HG03039 (cell line): Measurements from ENCODE around the gene PDZD7.
"Not testable (repeated sequence)": the region's sequence is repeated elsewhere in the genome, so short reads cannot be mapped to it uniquely, and the experiment has no call there.

Experiments
- ATAC-seq: cut with Tn5 transposase; IDR thresholded peaks from one replicate; pipeline ENCODE4 v1.9.1; 2021; ENCODE audit warnings: mild to moderate bottlenecking, moderate library complexity; ENCODE audit not compliant: unreplicated experiment

The PDZD7 gene

DNA sequence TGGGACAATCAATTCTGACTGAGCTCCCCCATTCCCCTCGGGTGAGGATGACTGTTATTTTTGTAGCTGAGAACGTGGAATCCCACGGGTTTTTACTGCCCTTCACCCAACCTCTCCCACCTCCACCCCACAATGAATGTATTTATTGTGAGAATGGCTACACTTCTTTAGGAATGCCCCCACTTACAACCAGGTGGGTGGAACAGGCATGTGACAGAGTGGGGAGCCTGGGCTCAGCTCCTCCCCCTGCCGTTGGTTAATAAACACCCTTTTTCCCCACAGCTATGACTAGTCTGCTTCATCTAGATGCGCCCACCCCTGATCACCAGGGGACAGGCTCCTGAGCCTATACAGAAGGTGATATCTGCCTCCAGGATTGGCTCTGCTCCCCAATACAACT lies 45.6 kb downstream of the PDZD7 start:
- no peak for ATAC-seq

DNA sequence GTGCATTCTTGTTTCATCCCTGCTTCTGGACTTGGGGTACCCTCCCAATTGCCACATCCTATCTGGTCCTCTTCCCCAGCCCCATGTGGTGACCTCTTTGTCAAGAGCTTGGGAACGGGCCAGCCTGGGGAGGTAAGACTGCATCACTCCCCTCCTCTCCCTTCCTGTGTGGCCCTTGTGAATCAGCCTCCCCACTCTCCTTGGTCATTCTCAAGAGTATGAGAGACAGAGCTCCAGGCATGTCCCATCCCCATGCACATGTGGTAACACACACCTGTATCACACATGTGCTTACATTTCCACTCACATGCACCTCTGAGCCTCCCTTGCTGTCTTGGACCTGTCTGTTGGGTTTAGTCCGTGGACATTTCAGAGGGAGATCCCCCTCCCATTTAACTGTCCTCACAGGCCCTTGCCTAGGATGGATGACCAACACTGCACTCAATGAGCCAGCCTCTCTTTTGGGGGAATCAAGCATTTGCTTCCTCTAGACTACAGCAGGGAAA lies 46.2 kb downstream of the PDZD7 start:
- no peak for ATAC-seq

DNA sequence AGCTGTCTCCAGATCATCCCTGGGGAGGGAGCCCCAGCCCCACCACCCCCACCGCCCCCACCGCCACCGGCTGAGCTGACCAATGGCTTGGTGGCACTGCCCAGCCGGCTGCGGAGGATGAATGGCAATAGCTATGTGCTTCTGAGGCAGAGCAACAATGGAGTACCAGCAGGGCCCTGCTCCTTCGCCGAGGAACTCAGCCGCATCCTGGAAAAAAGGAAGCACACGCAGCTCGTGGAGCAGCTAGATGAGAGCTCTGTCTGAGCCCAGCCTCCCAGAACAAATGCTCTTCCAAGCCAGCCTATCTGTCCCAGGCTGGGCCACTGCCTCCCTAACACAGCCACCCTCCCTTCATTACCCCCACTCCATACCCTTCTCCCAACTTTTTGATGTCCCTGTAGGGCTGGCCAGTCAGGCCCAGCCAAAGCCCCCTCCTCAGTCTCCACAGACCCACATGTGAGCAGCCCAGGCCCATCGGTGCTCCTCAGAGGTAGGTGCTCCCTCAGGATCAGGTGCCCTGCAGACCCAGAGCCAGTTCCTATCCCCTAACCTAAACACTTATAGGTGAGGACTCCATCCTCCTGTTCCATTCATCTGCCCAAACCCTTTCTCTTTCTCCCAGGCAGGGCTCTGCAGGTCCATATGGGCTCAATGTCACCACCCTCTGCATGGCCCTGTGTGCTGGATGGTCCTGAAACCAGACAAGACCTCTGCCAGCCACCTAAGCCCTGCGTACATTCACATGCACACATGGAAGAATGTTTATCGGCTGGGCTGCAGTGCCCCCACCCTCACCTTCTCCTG lies 46.9 kb downstream of the PDZD7 start:
- no peak for ATAC-seq

DNA sequence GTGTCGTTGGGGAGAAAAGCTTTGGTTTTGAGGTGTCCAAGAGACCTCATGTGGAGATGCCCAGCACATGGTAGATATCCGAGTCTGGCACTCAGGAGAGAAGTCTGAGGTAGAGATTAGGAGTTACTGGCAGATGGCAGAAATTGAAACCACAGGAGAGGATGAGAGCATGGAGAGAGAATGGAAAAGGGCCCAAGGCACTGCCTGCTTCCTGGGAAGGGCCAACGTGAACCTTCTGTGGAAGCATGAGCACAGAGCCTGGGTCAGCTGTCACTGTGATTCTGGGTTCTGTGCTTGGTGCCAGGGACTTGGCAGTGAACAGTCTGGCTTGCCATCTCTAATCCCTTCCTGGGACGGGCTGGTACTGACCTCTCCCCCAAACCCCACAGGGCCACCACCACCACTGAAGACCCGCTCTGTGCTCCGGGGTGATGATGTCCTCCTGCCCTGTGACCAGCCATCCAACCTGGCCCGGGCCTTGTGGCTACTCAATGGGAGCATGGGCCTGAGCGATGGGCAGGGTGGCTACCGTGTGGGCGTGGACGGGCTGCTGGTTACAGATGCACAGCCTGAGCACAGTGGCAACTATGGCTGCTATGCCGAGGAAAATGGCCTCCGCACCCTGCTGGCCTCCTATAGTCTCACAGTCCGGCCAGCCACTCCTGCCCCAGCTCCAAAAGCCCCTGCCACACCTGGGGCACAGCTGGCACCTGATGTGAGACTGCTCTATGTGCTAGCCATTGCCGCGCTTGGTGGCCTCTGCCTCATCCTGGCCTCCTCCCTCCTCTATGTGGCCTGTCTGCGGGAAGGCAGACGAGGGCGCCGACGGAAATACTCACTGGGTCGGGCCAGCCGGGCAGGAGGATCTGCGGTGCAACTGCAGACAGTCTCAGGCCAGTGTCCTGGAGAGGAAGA lies 47.8 kb downstream of the PDZD7 start:
- ATAC-seq: no peak

DNA sequence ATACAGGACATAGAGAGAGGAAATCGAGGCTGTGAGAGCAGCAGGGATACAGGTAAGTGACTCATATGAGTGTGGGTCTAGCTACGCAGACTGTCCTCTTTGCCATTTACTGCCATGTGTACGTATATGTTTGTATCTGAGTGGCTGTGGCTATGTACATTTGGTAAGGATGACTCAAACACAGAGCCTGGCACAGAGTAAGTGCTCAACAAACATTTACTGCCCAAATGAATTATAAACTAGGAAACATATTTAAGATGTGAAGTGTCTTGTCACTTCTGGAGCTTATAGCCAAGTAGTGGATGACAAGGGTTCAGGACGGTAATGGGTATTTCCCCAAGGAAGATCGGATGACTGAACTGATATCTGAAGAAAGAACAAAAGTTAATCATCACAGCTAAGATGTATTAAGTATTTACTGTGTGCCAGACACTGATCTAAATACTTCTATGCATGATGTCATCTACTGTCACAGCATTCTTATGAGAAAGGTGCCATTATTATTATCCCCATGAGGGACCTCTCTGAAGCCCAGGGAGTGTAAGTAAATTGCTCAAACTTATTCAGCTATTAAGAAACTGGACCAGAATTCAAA lies 49.7 kb downstream of the PDZD7 start:
- ATAC-seq: no peak

DNA sequence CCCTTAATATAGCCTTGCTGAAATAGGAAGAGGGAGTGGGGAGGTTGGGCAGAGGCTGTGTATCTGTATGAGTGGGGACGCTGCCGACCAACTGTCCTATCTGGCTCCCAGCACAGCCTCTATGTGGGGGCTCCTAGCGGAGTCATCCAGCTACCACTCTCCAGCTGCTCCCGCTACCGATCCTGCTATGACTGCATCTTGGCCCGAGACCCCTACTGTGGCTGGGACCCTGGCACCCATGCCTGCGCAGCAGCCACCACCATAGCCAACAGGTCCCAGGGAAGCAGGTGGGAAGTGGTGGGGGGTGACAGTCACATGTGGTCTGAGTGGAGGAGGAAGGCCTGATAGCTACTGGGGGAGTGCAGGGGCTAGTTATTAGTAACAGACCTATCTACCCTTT lies 50.2 kb downstream of the PDZD7 start:
- ATAC-seq: no peak

DNA sequence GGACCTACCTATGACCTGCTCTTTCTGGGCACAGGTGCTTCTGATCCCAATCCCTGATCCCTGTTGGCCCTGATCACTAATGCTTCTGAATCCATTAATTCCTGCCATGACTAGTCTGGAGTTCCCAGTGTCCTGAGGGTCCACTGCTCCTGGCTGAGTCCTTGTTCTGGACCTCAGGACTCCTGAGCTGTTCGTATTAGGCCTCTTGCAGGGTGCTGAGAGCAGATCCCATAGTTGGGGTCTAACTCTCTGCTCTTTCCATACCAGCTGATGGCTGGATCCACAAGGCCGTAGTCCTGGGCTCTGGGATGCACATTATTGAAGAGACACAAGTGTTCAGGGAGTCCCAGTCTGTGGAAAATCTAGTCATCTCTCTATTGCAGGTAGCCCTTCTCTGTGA lies 50.6 kb downstream of the PDZD7 start:
- no peak for ATAC-seq

DNA sequence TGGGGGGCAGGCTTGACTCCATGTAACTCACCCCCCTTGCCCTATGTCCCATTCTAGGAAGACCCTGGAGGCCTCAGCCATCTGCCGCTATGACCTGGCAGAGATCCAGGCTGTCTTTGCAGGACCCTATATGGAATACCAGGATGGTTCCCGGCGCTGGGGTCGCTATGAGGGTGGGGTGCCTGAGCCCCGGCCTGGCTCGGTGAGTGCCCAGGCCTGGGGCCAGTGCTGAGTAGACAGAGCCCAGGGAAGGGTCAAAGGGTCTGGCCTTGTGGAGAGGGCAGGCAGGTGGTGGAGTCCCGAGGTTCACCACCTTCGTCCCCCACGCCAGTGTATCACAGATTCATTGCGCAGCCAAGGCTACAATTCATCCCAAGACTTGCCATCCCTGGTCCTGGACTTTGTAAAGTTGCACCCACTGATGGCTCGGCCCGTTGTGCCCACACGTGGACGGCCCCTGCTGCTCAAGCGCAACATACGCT lies 51.1 kb downstream of the PDZD7 start:
- ATAC-seq: no peak

DNA sequence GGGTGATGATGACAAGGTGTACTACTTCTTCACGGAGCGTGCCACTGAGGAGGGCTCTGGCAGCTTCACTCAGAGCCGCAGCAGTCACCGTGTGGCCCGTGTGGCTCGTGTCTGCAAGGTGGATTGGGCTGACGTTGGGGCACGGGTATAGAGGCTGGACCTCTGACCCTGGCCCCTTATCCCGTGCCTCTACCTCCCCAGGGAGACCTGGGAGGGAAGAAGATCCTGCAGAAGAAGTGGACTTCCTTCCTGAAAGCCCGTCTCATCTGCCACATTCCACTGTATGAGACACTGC lies 52.1 kb downstream of the PDZD7 start:
- ATAC-seq: no peak

DNA sequence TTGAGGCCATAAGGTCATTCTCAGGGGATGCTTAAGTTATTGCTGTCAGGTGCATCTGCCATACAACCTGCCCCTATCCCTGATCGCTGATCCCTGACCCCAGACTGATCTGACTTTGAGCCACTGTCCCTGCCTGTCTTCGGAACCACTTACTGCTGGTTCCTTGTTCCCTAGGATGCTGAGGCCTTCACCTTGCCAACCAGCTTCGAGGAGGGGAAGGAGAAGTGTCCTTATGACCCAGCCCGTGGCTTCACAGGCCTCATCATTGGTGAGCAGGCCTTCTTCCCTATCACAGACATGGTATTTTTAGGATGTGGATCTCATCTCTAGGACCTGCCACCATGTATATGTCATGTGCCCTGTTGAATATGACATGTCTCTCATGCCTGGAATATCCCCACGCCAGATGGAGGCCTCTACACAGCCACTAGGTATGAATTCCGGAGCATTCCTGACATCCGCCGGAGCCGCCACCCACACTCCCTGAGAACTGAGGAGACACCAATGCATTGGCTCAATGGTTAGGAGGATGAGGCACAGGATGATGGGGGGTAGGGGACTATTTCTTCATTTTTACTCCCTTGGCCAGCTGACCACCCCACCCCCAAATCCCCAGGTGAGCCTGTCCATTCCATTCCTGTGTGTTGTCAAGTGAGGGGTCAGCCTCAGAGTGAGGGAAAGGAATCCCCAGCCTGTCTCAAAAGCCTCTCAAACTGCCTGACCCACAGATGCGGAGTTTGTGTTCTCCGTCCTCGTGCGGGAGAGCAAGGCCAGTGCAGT lies 52.6 kb downstream of the PDZD7 start:
- no peak for ATAC-seq

DNA sequence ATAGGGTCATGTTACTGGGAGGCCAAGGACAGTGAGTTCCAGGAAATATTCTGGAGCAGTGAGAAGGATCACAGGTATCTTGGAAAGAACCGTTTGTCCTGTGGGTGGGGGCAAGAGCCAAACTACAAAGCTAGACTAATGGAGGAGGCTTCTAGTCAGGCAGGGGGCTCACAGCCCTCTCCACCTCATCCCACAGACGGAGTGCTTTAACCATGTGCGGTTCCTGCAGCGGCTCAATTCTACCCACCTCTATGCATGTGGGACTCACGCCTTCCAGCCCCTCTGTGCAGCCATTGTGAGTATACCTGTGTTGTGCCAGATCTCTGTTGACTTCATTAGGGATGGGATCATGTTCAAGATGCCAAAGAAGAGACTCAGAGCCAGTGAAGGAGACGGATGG lies 53.5 kb downstream of the PDZD7 start:
- no peak for ATAC-seq

DNA sequence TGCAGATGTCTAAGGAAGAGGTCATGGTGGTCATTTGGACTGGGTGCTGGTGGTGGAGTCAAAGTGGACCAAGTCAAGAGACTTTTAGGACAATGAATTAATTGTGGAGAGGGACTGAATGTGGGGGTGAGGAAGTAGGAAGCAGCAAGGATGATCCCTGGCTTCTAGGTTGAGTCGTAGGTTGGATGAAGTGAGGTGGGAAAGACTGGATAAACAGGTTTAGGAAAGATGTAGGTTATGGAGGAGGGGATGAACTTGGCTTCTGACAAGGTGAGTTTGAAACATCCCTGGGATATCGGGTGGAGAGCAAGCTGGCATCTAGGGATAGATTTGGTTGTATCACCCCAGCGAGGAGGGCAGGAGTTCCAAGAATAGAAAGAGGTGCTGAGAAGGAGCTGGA lies 54.0 kb downstream of the PDZD7 start:
- no peak for ATAC-seq

DNA sequence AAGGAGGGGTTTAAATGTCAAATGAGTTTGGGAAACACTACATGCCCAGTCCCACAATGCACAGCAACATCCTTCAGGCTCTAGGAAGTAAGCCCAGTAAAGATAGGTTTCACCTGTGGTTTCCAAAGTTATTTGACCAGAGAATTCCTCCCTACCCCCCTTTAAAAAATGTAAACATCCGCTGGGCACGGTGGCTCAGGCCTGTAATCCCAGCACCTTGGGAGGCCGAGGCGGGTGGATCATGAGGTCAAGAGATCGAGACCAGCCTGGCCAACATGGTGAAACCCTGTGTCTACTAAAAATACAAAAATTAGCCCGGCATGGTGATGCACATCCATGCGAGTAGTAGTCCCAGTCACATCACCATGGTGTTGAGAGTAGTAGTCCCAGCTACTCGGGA lies 55.5 kb downstream of the PDZD7 start:
- not testable (repeated sequence) for ATAC-seq

DNA sequence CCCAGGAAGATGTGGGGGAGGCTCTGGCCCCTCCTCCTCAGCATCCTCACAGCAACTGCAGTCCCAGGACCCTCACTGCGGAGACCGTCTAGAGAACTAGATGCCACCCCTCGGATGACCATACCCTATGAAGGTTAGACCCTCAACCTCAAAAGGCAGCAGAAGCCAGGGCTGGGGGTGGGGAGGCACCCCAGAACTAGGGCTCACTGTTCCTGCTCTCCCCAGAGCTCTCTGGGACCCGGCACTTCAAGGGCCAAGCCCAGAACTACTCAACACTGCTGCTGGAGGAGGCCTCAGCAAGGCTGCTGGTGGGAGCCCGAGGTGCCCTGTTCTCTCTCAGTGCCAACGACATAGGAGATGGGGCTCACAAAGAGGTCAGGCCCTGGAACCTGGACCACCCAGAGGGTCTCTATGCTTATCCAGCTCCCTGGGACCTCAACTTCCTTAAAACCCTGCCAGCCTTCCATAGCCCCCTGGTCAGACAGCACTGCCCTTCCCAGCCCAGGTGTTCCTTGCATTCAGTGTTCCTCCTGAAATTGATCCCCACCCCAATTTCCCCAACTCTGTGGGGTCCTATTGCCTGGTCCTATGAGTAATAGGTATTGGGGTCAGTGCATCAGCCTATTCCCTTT lies 57.9 kb downstream of the PDZD7 start:
- no peak for ATAC-seq

DNA sequence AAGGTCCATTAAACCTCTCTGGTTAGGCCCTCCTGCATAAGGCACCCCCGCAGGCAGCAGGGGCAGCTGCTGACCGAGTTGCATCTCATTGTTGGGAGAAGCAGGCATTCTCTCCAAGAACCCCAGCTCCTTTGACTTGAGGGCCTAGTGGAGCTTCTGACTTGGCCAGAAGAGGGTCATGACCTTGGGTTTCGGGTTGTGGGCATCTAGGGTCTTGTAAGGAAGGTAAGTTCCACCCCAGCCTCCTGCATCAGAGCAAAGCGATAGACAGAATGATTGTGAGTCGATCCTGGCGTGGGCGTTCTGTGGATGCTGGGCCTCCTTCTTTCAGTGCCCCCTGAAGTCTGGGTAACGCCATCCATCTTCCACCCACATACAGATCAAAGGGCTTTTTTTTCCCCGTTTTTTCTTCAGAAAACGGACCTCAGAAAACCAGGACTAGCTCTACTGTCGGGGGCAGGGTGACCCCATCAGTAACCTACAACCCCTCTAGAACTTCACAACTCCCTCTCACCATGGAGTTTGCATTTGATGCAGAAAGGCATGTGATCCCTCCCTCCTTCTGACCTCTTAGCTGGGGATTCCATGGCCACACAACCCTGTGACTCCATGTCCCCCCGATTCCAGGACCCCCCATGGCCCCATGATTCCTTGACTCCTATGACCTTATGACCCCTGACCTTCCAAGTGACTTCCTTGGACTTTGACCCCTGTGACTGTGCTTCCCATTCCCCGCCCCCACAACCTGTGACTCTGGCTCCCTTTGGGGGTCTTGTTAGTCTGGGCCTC lies 58.6 kb downstream of the PDZD7 start:
- ATAC-seq: no peak

DNA sequence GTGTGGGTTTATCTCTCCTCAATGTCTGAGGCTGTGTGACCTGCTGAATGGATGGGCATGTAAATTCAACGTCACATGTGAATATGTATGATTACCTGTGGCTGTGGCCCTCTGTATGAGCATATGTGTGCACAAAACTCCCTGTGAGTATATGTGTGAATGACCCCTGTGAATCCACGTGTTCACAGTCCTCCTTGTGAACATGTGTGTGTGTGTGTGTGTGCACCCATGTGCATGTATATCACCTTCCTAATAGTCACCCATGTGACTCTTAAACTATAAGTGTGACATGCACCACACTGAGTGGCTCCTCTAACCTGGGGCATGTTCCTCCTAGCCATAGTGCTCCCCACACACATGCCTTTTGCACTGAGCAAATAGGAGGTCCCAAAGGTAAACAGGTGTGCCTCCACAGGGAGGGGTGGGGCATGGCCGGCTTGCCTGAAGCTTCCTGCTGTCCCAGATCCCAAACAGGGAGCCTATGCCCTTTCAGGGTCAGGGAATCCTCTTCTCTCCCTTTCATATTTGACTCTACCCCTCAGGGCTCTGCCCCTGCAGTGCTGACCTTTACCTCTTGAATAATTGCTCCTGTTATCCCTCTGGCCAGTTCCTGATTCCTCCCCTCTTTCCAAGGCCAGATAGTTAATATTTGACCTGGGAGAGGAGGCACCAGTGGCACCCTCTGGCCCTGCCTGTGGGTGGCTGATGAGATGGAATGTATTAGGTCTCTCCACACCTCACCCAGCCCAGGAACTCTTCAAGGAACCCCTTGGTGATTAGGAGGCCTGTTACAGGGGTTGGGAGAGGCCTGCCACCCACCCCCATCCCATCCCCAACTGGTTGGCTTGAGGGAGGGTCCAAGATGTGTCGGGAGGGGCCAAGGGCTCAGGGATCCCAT lies 59.8 kb downstream of the PDZD7 start:
- ATAC-seq: no peak

DNA sequence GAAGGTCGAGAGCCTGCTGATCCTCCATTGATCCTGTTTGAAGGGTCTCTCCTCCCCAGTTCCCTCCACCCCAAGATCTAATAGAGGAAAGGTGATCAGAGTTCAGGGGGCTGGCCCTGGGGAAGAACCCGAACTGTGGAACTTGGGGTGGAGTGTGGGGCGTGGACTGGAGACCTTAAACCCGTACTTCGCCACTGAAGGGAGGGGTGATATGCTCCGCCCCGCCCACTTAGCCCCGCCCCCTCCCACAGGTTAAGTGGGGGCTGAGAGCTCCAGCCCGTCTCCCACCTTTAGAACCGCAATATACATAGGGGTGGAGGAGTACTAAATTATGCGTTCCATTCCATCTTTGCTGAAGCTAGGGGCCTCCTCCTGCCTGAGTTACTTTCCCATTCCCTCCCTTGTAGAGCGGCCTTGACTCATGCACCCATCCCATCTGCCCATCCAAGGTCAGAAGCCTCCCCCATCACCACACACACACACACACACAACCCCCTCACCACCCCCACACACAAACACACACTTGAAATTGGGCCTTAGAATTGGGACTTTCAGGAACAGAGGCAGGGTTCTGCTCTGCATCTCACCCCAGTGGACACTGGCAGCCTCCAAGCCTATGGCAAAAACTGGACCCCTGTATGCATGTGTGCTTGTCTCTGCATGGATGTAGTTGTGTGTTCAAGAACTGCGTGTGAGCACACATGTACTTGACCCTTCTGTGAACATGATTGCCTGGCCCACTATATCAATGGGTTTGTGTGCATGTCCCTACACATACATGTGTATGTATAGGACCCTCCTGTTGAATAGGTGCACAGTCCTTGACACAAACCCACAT lies 60.6 kb downstream of the PDZD7 start:
- ATAC-seq: no peak
